Fibroblast of lung (primary cell): ENCODE data around the gene PARS2.

Source experiments
- CTCF ChIP-seq, 2 donors: IDR thresholded peaks in 1 of 2; conservative IDR thresholded peaks in 1 of 2; 1 replicate in 1 of 2; 2 replicates in 1 of 2; pipeline ENCODE4 v1.5.1; 2011 to 2012; ENCODE audit warnings: low read length in 2 of 2, control low read depth in 1 of 2, inconsistent platforms in 1 of 2, low read depth in 1 of 2, mild to moderate bottlenecking in 1 of 2
- EZH2 ChIP-seq: IDR thresholded peaks from 2 replicates; pipeline ENCODE4 v1.5.1; 2012; ENCODE audit warnings: low read length, control low read depth, mild to moderate bottlenecking; ENCODE audit errors: missing control alignments

- no peak for TF ChIP-seq CTCF (conservative IDR thresholded peaks at IDR 0.05 in 1 of 2, IDR thresholded peaks at IDR 0.05 in 1 of 2; ENCODE audit: low read depth in 1 of 2, low read length in 2 of 2)
- TF ChIP-seq EZH2 = no peak
These were observed 46.7 kb upstream of the PARS2 start for GRCh38 chr1:54811066-54811465.
